Sigmoid colon (tissue), 7 donors: ENCODE results near the gene G3BP1. TPM values are rescaled to one million over a fixed set of nuclear protein-coding genes. Genes with fewer than 3 reads are reported as not detected.

Experiments
- DNase-seq: peaks from one replicate; pipeline ENCODE4 v3.0.0-alpha.2; 2019
- H3K27ac ChIP-seq, 4 donors: fragments of 200-600 bp; sonication (generic); one replicate each; pipeline ENCODE4 v1.5.1; 2016 to 2019; ENCODE audit warnings: mild to moderate bottlenecking in 1 of 4
- H3K27me3 ChIP-seq, 3 donors: fragments of 200-600 bp; sonication (generic); one replicate each; pipeline ENCODE4 v1.5.1; 2019; ENCODE audit warnings: mild to moderate bottlenecking in 1 of 3
- H3K36me3 ChIP-seq, 4 donors: fragments of 200-600 bp; sonication (generic); one replicate each; pipeline ENCODE4 v1.5.1; 2016 to 2019
- H3K4me1 ChIP-seq, 4 donors: fragments of 200-600 bp; sonication (generic); one replicate each; pipeline ENCODE4 v1.5.1; 2017 to 2019
- H3K4me3 ChIP-seq, 4 donors: fragments of 200-600 bp; sonication (generic); one replicate each; pipeline ENCODE4 v1.5.1; 2017 to 2019; ENCODE audit warnings: mild to moderate bottlenecking in 2 of 4, moderate library complexity in 1 of 4
- H3K9me3 ChIP-seq, 4 donors: fragments of 200-600 bp in 3 of 4; sonication (generic) in 3 of 4; one replicate each; pipeline versions ENCODE4 v1.5.1 to v1.6.1; 2013 to 2019
- EP300 ChIP-seq, 4 donors: sonication (generic); formaldehyde crosslinking; IDR thresholded peaks; one replicate each; pipeline ENCODE4 v1.6.1; 2017; ENCODE audit warnings: antibody characterized with exemption in 4 of 4
- POLR2A ChIP-seq, 2 donors: fragments of 450-650 bp; IDR thresholded peaks; one replicate each; pipeline ENCODE4 v1.6.1; 2016; ENCODE audit warnings: antibody characterized with exemption in 2 of 2, mild to moderate bottlenecking in 2 of 2, moderate library complexity in 2 of 2
- POLR2AphosphoS5 ChIP-seq, 4 donors: sonication (generic); formaldehyde crosslinking; IDR thresholded peaks; one replicate each; pipeline ENCODE4 v1.6.1; 2017; ENCODE audit warnings: antibody characterized with exemption in 4 of 4
- WGBS, 2 donors: extraction: QIAGEN DNeasy Blood & Tissue Kit; methylation state at CpG; one replicate each; pipeline ENCODE4 v1.1.7; 2013; 5-methylcytosine and 5-hydroxymethylcytosine counted together
- intact Hi-C: fragments of 100-400 bp; cut with DNase I; formaldehyde crosslinking; loops from one replicate; pipeline ENCODE4 v1.15.1; 2023
- polyA plus RNA-seq, 3 donors: library from polyadenylated mRNA; stranded (reverse); fragments of 200-250 nt; gene quantifications; one replicate each; pipeline ENCODE4 v1.2.3, GENCODE V29; 2013
- total RNA-seq, 4 donors: library from RNA; depleted of rRNA; stranded (reverse); fragments of >200 nt; gene quantifications; one replicate each; pipeline ENCODE4 v1.1.0, GENCODE V29; 2016
- TF ChIP-seq, protein P1 (sequence below), 4 experiments: fragments of 450-650 bp in 3 of 4; fragments of 200-600 bp in 1 of 4; IDR thresholded peaks; one replicate each; pipeline ENCODE4 v1.5.1; 2016 to 2019; ENCODE audit warnings: antibody characterized with exemption in 4 of 4, mild to moderate bottlenecking in 3 of 4, moderate library complexity in 2 of 4
- donor health status: healthy with polysubstance abuse.
- donor health status: Bipolar disorder and iron deficiency.
- donor health status: healthy.

The G3BP1 gene
- total and polyA plus RNA-seq, 7 donors = 16.8 to 158 (median 68.5) TPM

DNA sequence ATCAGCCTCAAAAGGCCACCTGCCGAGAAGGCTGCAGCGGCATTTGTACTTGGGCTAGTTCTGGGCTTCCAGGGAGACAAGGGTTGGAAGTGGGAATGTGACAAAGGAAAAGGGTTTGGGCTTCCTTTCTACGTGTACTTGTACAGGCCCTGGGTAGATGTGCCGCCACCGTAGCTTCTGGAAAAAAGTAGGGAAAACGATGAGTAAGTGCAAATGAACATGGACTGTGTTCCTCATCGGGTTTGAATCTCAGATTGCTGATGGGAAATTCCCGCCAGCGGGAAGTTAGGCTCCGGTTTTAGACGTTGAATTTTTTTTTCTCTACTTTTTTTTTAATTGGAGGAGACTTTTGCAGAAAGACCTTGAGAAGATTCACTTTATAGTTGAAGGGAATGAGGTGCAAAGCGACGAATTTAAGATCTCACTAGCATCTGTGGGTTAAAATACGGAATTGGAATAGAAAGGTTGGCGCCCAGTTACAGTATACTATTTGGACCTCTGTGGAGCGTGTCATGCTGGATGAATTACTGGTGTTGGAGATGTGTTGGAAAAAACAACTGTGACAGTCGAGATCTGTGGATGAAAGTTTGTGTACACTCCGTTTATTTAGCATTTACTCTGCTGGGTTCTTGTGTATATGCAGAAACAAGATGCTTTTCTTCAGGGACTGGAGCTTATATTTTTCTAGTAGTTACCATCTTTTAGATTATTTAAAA, 1.2 kb downstream of the G3BP1 start:
- intact Hi-C loops = no loop called here
- H3K9me3 ChIP-seq = no peaks in the 10 kb centered on the region
- TF ChIP-seq POLR2AphosphoS5 (IDR thresholded peaks at IDR 0.05) (no peak), EP300 (IDR thresholded peaks at IDR 0.05) (no peak), POLR2A (IDR thresholded peaks at IDR 0.05) (no peak)
- TF ChIP-seq, protein P1, sequence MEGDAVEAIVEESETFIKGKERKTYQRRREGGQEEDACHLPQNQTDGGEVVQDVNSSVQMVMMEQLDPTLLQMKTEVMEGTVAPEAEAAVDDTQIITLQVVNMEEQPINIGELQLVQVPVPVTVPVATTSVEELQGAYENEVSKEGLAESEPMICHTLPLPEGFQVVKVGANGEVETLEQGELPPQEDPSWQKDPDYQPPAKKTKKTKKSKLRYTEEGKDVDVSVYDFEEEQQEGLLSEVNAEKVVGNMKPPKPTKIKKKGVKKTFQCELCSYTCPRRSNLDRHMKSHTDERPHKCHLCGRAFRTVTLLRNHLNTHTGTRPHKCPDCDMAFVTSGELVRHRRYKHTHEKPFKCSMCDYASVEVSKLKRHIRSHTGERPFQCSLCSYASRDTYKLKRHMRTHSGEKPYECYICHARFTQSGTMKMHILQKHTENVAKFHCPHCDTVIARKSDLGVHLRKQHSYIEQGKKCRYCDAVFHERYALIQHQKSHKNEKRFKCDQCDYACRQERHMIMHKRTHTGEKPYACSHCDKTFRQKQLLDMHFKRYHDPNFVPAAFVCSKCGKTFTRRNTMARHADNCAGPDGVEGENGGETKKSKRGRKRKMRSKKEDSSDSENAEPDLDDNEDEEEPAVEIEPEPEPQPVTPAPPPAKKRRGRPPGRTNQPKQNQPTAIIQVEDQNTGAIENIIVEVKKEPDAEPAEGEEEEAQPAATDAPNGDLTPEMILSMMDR (IDR thresholded peaks at IDR 0.05) = no peak
- no peak for DNase-seq
- H3K27ac ChIP-seq = peak overlapping the region; percentile 92 to 98 (median 94)
- peaks cover 0 to 57% (median 55%) of the 10 kb centered on the region in 4 donors for H3K4me1 ChIP-seq
- peak overlapping the region; percentile 84 to 91 (median 88) for H3K4me3 ChIP-seq
- H3K27me3 ChIP-seq = no peaks in the 10 kb centered on the region
- H3K36me3 ChIP-seq = peaks cover 0 to 4% (median 0%) of the 10 kb centered on the region in 4 donors
- 0 to 1% methylated on average over 18 of the region's 18 CpGs for WGBS, 2 donors

DNA sequence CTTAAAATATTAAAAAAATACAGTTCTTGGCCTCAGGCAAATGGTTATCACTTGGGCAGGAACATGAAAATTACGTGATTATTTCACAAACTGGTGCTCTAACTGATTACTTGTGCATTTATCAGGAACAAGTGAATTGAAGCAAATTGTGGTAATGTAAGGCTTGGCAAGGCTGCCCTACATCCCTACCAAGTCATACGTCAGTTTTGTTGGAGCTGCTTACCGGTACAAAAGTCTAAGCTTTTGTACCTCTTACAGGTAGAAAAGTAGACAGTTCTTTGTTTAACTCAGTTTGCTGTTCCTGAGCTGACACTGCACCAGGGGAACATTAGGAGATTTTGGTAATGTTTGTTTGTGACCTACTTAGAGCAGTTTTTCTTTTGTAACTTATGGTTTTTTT, 2.2 kb downstream of the G3BP1 start:
- no peaks in the 10 kb centered on the region for H3K27me3 ChIP-seq
- H3K27ac ChIP-seq = peak overlapping the region; percentile 92 to 98 (median 94)
- DNase-seq = no peak
- no peak for TF ChIP-seq EP300 (IDR thresholded peaks at IDR 0.05)
- TF ChIP-seq POLR2A (IDR thresholded peaks at IDR 0.05) = no peak
- TF ChIP-seq POLR2AphosphoS5 (IDR thresholded peaks at IDR 0.05) = no peak
- TF ChIP-seq, protein P1 (IDR thresholded peaks at IDR 0.05) = no peak
- H3K36me3 ChIP-seq = peaks cover 0 to 4% (median 0%) of the 10 kb centered on the region in 4 donors
- H3K4me3 ChIP-seq = peak overlapping the region in 3 of 4 donors; percentile 84 to 91 (median 90)
- 3 to 8% methylated on average over 3 of the region's 3 CpGs for WGBS, 2 donors
- intact Hi-C loops = no loop called here
- no peaks in the 10 kb centered on the region for H3K9me3 ChIP-seq
- peaks cover 0 to 65% (median 59%) of the 10 kb centered on the region in 4 donors for H3K4me1 ChIP-seq

DNA sequence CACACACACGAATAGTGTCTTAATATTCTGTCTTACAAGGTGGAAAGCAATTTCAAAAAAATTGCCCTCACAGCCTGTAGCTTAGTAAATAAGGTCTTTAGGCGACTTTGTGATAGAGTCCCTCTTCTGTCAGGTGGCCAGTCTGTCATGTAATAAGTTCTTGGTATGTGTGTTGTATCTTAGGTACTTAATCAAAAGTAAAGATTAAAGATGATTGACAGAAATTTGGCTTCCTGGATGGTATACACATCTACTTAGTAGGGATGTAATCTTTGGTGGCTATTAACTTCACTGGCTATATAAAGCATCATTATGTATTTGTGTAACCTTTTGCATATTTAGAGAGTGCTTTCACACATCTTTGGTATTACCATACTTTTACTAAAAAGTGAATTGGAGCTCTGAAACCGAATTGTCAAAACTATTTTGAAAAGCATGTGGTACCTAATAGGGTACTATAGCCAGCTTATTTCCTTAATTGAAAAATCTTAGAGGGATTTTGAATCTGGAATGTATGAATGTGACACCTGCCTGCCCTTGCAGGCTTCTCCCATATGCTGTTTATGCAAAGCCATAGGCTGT, 3.4 kb downstream of the G3BP1 start:
- 19 to 41% methylated on average over 3 of the region's 3 CpGs for WGBS, 2 donors
- Histone ChIP-seq H3K36me3 (peaks cover 0 to 4% (median 0%) of the 10 kb centered on the region in 4 donors), H3K4me1 (peaks cover 0 to 67% (median 64%) of the 10 kb centered on the region in 4 donors), H3K27me3 (no peaks in the 10 kb centered on the region), H3K4me3 (peak overlapping the region in 1 of 4 donors; percentile 84), H3K9me3 (no peaks in the 10 kb centered on the region), H3K27ac (peak overlapping the region in 3 of 4 donors; percentile 92 to 98 (median 95))
- DNase-seq = no peak
- intact Hi-C loops = no loop called here
- TF ChIP-seq POLR2A (IDR thresholded peaks at IDR 0.05) (no peak), EP300 (IDR thresholded peaks at IDR 0.05) (no peak), POLR2AphosphoS5 (IDR thresholded peaks at IDR 0.05) (no peak)
- TF ChIP-seq, protein P1 (IDR thresholded peaks at IDR 0.05) = no peak

GRCh38 chr5:151779531-151780125, 7.9 kb downstream of the G3BP1 start:
- intact Hi-C loops = no loop called here
- 71 to 76% methylated on average over 3 of the region's 3 CpGs for WGBS, 2 donors
- Histone ChIP-seq H3K4me1 (peaks cover 0 to 88% (median 62%) of the 10 kb centered on the region in 4 donors), H3K27ac (no peak overlapping the region), H3K9me3 (no peaks in the 10 kb centered on the region), H3K4me3 (no peak overlapping the region), H3K36me3 (peaks cover 0 to 4% (median 0%) of the 10 kb centered on the region in 4 donors), H3K27me3 (no peaks in the 10 kb centered on the region)
- DNase-seq = no peak
- TF ChIP-seq, protein P1 (IDR thresholded peaks at IDR 0.05) = no peak
- TF ChIP-seq POLR2A (IDR thresholded peaks at IDR 0.05) (no peak), EP300 (IDR thresholded peaks at IDR 0.05) (no peak), POLR2AphosphoS5 (IDR thresholded peaks at IDR 0.05) (no peak)
